ENCODE measurements around the gene CTAGE1.
"Not testable (repeated sequence)": the region's sequence is repeated elsewhere in the genome, so short reads cannot be mapped to it uniquely, and the experiment has no call there.

DNA sequence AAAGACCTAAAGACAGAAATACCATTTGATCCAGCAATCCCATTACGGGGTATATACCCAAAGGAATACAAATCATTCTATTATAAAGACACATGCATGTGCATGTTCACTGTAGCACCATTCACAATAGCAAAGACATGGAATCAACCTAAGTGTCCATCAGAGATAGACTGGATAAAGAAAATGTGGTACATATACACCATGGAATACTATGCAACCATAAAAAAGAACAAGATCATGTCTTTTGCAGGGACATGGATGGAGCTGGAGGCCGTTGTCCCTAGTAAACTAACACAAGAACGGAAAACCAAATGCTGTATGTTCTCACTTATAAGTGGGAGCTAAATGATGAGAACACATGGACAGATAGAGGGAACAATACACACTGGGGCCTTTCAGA is 33.1 kb upstream of the CTAGE1 start:
- not testable (repeated sequence) for TF ChIP-seq POLR2AphosphoS5 (IDR thresholded peaks at IDR 0.05; ENCODE audit: low read depth, low read length); POLR2A (IDR thresholded peaks at IDR 0.05; ENCODE audit: low read depth, low read length); TAF1 (IDR thresholded peaks at IDR 0.05; ENCODE audit: borderline replicate concordance, low read depth, low read length)

Measured in GM12892 (cell line).